Measurements from ENCODE around the gene EEF2K. TPM values are rescaled to one million over a fixed set of nuclear protein-coding genes. Genes with fewer than 3 reads are reported as not detected.

Gene EEF2K
- total and polyA plus RNA-seq, 2 donors (not counting 1 experiment from before 2014, with no cell fraction given) = 11.8 to 28.7 TPM

- Mint-ChIP-seq H3K27ac (no peak overlapping the region), H3K4me1 (no peaks in the 10 kb centered on the region), H3K27me3 (no peaks in the 10 kb centered on the region), H3K9me3 (ENCODE audit: insufficient read depth) (peaks cover 23% of the 10 kb centered on the region), H3K4me3 (no peak overlapping the region)
- ChIA-PET CTCF (interaction anchor here (0.7 to 1.4 kb wide), 3 partner anchors 17 to 701 kb away, joined by 3 to 4 read pairs (median 4); no protein-coding TSS in a partner anchor), POLR2A (interaction anchor here (0.7 kb wide), 1 partner anchor 1135 kb away, joined by 4 read pairs; no protein-coding TSS in a partner anchor)
- ATAC-seq (ENCODE audit: low read depth) = no peak
- peaks cover 17 to 32% of the 10 kb centered on the region in 2 experiments for H3K36me3 ChIP-seq (replicated peaks in 1 of 2; ENCODE audit: control extremely low read depth in 1 of 2, control insufficient read depth in 1 of 2, extremely low read depth in 1 of 2, insufficient read depth in 2 of 2, low read length in 1 of 2)
- no peak overlapping the region for H3K4me2 ChIP-seq (replicated peaks; ENCODE audit: low read depth, low read length, poor library complexity, severe bottlenecking)
- no peaks in the 10 kb centered on the region for H3K27me3 ChIP-seq (replicated peaks in 1 of 4; ENCODE audit: control extremely low read depth in 1 of 4, control insufficient read depth in 3 of 4, insufficient read depth in 4 of 4, low read length in 3 of 4)
- H3K4me1 ChIP-seq (ENCODE audit: control insufficient read depth in 2 of 2, insufficient read depth in 2 of 2, low read length in 2 of 2) = no peaks in the 10 kb centered on the region
- TF ChIP-seq EZH2 (IDR thresholded peaks at IDR 0.05; ENCODE audit: borderline replicate concordance, insufficient read depth, low read depth, low read length, poor library complexity, severe bottlenecking) = no peak
- no peak for TF ChIP-seq CTCF (IDR thresholded peaks at IDR 0.05)
- no CpG with 5 or more reads among the region's 4 CpGs for WGBS (ENCODE audit: insufficient coverage)
- no peaks in the 10 kb centered on the region for H3K79me2 ChIP-seq (ENCODE audit: control insufficient read depth, insufficient read depth, low read length)
- no peak overlapping the region for H3K9ac ChIP-seq (ENCODE audit: low read length)
- no peak overlapping the region for H3K27ac ChIP-seq (ENCODE audit: low read length in 2 of 2)
- intact Hi-C loops (cut with micrococcal nuclease) = no loop called here
- H2AFZ ChIP-seq (ENCODE audit: insufficient read depth, low read depth, low read length, poor library complexity, severe bottlenecking) = no peak overlapping the region
- H3K9me3 ChIP-seq (ENCODE audit: control extremely low read depth in 1 of 3, control insufficient read depth in 2 of 3, insufficient read depth in 1 of 3, low read length in 2 of 3) = peaks cover 5 to 31% (median 19%) of the 10 kb centered on the region in 3 donors
- DNase-seq = no peak
- H3K4me3 ChIP-seq (ENCODE audit: control extremely low read depth in 1 of 5, extremely low read depth in 1 of 5, insufficient read depth in 1 of 5, low read depth in 2 of 5, low read length in 4 of 5) = no peak overlapping the region
- H4K20me1 ChIP-seq (ENCODE audit: control insufficient read depth, insufficient read depth, low read length, poor library complexity, severe bottlenecking) = no peaks in the 10 kb centered on the region
Measured at GRCh38 chr16:22337849-22338635, 132.0 kb downstream of the EEF2K start.

Other genes starting within 250 kb of the EEF2K start
- gene PDZD9, start 205.2 kb upstream of the EEF2K start, total RNA-seq = not detected in 2 replicates
- not detected in 2 replicates for gene PDZD9, start 205.2 kb upstream of the EEF2K start, polyA plus RNA-seq
- 18.6 and 20.2 TPM in 2 replicates for gene MOSMO, start 198.2 kb upstream of the EEF2K start, total RNA-seq
- 10.7 and 13.0 TPM in 2 replicates for gene MOSMO, start 198.2 kb upstream of the EEF2K start, polyA plus RNA-seq
- 0.47 and 0.80 TPM in 2 replicates for gene VWA3A, start 113.7 kb upstream of the EEF2K start, total RNA-seq
- gene VWA3A, start 113.7 kb upstream of the EEF2K start, polyA plus RNA-seq = 0.17 and 0.28 TPM in 2 replicates
- 0.27 and 0.62 TPM in 2 replicates for gene SDR42E2, start 43.8 kb upstream of the EEF2K start, total RNA-seq
- 0.12 and 0.13 TPM in 2 replicates for gene SDR42E2, start 43.8 kb upstream of the EEF2K start, polyA plus RNA-seq
- gene POLR3E, start 91.1 kb downstream of the EEF2K start, total RNA-seq = 98.4 and 101 TPM in 2 replicates
- 94.4 and 97.1 TPM in 2 replicates for gene POLR3E, start 91.1 kb downstream of the EEF2K start, polyA plus RNA-seq
- 10.5 and 11.3 TPM in 2 replicates for gene CDR2, start 168.3 kb downstream of the EEF2K start, total RNA-seq
- 8.0 and 11.6 TPM in 2 replicates for gene CDR2, start 168.3 kb downstream of the EEF2K start, polyA plus RNA-seq